SK-N-MC (cell line): ENCODE results near the gene GPR15.

Experiments
- EZH2 ChIP-seq: fragments of 200-600 bp; sonication (generic); IDR thresholded peaks from one replicate; pipeline ENCODE4 v1.6.1; 2017; ENCODE audit warnings: antibody characterized with exemption
- FOXP2 ChIP-seq: optimal IDR thresholded peaks from 2 replicates; pipeline ENCODE3; 2011; ENCODE audit warnings: mild to moderate bottlenecking, moderate library complexity; ENCODE audit not compliant: insufficient read depth; ENCODE audit errors: extremely low read length, control extremely low read depth
- POLR2AphosphoS5 ChIP-seq: IDR thresholded peaks from 2 replicates; pipeline ENCODE4 v1.6.1; 2012; ENCODE audit warnings: mild to moderate bottlenecking, low read depth, low read length, borderline replicate concordance

GRCh38 chr3:98513091-98513511, 18.7 kb upstream of the GPR15 start:
- no peak for TF ChIP-seq EZH2
- TF ChIP-seq POLR2AphosphoS5: no peak
- TF ChIP-seq FOXP2: no peak
